SK-MEL-5 (cell line): ENCODE measurements around the gene GLRX2. TPM values are rescaled to one million over a fixed set of nuclear protein-coding genes. Genes with fewer than 3 reads are reported as not detected.

ENCODE experiments used
- DNase-seq: peaks from one replicate; pipeline ENCODE4 v3.0.0-alpha.2; 2016; ENCODE audit warnings: low read depth, low spot score
- in situ Hi-C: cut with HindIII; loops from 2 replicates; pipeline ENCODE4 v1.10.0; 2016; ENCODE audit warnings: low sequenced_read_pairs, high pct_unique_total_duplicates, low pct_unique_long_range_greater_than_20kb
- total RNA-seq: library from RNA; depleted of rRNA; stranded (reverse); fragments of >200 nt; shearing (Covaris generic); gene quantifications from 2 replicates; pipeline ENCODE4 v1.2.3, GENCODE V29; 2014

Gene GLRX2
- total RNA-seq, 1 experiment from 2014 or later, result 36.3 TPM

DNA sequence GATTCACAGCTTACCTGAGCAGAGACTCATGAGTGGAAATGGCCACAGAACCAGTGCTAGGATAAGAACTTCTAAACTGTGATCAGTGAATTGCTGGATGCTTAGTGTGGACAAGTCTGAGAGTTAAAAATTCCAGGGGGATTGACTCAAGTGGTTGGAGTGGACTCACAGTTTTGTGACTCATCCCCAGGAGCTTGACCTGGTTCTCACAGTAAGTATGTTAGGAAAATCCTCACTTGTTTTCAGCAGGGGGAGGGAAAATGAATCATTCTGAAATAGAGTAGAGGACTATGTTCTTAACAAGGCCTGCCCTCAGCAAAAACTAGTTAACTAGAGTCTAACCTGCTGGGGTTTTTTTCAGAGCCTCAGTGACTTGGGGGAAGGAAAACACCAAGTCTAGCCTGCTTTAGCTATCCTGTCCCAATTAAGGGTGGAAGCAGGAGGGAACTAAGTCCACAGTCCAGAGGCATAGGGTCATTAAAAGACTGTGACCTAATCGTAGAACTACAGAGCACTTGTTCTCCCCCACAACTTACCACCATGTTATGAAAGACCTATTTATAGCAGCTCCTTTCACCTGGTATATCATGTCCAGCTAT lies 10.5 kb upstream of the GLRX2 start:
- in situ Hi-C loops, result no loop called here

DNA sequence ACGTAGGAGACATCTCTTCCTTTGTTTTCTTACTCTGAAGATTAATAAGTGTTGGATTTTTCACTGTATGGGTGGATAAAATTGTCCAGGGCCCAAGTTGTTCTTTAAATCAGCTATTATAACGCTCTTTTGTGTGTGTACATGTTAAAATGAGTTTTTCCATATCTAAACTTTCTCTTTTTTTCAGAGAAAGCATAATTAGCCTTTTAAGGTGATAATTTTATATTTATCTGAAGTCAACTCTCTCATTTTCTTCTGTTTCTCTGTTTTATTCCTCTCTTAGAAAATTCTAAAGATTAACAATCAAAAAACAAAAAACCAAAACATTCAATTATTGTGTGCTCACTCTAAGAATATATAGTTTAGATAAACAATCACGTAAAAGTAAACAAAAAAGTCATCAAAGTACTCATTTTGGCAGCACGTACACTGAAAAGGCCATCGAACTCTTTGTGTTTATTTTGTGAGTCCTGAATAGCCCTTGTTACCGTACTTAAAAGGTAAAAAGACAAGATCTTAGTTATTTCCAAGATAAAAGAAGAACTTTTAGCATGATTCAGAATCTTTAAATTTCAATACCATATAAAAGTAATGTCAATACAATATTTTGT lies 9.4 kb upstream of the GLRX2 start:
- in situ Hi-C loops, result no loop called here
- DNase-seq, result no peak

More for the DNA sequence above, 10.5 kb upstream of the GLRX2 start:
- peak; percentile 49 for DNase-seq

DNA sequence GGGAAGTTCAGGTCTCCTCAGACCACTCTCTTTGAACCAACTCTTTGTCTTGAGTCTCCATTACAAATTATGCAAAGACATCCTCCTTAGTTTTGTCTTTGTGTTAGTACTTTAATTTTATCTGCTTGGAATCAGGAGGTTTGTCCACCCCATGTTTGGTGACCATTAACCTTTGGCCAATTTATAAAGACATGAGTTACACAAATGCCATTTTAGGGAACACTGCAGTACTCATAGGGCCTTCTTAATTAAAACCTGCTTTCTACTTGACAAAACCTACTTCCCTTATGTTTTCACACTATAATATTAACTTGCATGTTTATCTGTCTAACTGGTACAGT lies 8.7 kb upstream of the GLRX2 start:
- in situ Hi-C loops, result no loop called here
- no peak for DNase-seq

DNA sequence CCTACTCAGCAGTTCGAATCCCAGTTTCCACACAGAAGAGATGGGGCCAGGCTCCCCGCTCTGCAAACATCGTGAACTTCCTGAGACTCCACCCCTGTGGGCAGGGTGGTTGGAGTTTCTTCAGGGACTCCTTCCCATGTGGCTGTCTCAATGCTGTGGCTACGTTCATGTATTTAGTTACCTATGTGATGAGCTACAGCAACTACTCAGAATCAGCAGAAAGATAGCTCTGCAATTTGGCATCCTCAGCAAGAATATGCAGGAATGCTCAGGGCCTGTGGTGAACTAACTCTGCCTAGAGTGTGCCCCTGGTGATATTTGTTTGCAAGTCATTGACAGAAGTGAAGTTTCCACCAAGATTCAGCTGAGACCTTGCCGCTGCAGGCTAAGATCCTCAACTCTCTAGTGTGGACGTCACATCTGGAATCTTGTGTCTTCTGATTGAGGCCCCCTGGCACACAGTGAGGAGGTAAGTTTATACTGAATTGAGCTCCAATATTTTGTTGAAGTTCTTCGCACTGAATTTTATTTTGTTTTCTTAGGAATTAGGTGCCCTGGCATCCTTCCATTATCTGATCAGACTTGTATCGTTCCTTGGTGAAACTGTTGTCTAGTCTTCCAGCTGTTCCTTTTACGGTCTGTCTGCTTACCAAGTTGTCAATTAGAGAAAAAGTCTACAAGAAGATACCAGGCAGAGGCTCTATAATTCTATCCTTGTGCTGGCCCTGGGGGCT lies 8.2 kb upstream of the GLRX2 start:
- in situ Hi-C loops, result no loop called here
- DNase-seq, result no peak

DNA sequence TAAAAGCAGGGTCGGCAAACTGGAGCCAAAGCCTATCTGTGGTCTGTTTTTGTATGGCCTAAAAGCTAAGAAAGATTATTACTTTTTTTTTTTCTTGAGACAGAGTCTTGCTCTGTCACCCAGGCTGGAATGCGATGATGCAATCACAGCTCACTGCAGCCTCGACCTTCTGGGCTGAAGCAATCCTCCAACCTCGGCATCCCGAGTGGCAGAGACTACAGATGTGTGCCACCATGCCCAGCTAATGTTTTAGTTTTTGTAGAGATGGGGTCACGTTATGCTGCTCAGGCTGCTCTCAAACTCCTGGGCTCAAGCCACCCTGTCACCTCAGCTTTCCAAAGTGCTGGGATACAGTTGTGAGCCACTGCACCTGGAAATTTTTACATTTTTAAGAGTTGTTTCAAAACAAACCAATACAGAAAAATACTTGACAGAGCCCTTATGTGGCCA lies 6.5 kb upstream of the GLRX2 start:
- in situ Hi-C loops, result no loop called here
- DNase-seq, result peak; percentile 76

DNA sequence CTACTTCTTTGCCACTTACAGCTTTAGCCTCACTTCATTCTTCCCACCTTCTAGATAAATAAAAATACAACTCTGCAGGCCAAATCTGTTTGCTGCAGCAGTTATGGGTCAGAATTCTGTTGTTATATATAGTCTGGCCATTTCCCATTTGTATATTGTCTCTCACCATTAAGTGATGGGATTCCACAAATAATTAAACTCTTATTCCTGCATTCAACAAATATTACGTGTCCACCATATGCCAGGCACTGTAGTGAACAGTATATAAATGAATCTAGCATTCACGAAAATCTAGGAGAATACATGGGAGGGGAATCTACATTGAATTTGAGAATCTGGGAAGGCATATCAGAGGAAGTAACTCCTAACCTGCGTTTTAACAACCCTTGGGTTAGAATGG lies 5.7 kb upstream of the GLRX2 start:
- DNase-seq, result no peak
- in situ Hi-C loops, result no loop called here

DNA sequence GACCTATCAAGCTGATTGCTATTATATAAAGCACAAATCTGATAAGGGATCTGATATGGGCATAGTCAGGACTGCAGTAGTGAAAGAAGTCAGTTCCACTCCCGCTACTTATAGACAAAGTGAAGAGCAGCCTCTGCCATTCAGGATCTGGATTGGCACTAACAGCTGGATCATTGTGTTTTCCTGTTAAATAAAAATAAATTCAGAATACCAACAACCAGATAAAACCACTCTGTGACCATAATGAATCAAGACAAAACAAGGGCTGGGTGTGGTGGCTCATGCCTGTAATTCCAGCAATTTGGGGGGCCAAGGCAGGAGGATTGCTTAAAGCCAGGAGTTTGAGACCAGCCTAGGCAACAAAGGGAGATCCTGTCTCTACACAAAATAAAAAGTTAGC lies 5.0 kb upstream of the GLRX2 start:
- in situ Hi-C loops, result no loop called here
- no peak for DNase-seq

DNA sequence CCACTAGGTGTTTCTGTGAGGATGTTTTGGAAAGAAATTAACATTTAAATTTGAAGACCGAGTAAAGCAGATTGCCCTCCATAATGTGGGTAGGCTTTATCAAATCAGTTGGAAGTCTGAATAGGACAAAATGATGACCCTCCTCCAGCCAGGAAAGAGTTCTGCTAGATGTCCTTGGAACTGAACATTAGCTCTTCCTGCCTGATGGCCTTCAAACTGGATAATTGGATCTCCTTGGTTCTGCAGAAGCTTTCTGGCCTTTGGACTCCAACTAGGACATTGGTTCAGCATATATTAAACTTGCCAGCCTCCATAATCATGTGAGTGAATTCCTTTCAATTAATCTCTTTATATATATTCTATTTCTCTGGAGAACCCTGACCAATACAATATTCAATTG lies 4.4 kb upstream of the GLRX2 start:
- in situ Hi-C loops, result no loop called here
- DNase-seq, result no peak

DNA sequence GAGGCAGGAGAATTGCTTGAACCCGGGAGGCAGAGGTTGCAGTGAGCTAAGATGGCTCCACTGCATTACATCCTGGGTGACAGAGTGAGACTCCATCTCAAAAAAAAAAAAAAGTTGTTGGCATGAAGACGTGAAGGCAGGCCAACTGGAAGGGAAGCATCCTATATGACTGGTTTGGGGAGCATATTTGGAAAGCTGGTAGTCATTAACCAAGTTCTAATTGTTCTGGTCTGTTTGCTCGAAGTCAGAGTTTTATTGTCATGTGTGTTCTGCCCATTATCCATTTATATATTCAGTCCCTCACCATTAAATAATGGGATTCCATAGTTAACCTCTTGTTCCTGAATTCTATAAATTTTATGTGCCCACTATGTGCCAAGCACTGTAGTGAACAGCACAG lies 3.3 kb upstream of the GLRX2 start:
- in situ Hi-C loops, result no loop called here
- DNase-seq, result no peak

DNA sequence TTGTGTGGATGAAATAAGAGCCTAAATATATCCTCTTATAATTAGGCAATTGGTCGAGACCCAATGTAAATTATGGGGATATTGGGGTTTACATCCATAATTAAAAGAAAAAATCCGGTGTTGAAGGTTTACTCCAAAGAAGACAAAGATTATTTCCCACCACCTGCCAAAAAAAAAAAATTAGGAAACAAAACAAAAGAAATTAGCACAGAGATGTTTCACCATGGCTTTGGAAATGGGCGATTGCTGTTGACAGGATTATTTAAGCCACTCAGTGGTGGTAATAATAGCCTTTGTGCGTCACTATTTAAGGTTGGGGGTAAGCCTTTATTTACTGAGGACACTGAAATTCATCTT lies 585 bp upstream of the GLRX2 start:
- DNase-seq, result no peak
- in situ Hi-C loops, result no loop called here

DNA sequence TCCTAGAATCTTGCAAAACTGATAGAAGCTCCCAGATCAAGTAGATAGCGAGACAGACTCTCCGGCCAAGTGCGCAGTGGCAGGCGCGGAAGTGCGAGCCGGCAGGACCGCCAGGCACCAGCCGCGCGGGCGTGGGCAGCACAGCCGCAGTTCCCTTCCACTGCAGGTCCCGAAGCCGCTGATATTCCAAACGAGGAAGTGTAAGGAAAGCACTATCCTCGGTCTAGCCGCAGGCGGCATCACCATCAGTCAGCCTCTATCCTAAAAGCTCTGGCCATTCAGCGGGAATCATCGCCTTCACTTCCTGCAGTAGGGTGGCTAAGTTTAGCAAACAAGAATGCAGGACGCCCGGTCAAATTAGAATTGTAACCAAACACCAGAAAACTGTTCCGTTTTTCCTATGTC lies 710 bp downstream of the GLRX2 start:
- in situ Hi-C loops, result no loop called here
- DNase-seq, result peak; percentile 60

DNA sequence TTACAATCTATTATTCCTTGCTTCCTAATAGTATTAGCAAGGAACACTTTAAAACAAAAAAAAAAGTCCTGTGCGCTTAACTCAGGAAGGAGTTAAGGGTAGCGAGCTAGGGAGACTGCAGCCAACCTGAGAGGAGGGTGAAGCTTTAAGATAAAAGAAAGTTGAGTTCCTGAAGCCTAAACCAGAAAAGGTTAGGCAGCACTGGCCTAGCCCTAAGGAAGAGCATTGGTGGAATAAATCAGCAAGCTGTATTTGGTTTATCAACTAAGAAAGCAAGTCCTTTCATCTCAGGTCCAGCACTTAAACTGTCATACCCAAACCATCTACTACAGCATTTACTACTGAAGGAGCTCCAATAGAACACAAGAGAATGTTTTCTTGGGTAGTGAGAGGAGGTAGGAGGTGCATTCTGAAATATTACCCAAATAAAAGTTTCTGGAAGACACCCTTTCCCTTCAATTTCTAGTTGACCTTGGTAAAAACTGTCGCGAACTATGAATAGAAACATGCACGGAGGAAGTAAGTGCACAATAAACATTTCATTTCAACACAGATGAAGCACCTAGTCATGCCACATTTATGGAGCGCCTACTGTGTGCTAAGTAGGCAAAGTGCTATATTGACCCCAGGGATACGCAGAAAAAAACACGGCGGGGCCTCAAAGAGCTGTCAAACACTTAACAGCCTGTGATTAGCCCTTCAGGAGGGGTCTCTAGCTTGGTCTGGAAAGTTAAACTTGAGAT lies 1.3 kb downstream of the GLRX2 start:
- DNase-seq, result no peak
- in situ Hi-C loops, result no loop called here

DNA sequence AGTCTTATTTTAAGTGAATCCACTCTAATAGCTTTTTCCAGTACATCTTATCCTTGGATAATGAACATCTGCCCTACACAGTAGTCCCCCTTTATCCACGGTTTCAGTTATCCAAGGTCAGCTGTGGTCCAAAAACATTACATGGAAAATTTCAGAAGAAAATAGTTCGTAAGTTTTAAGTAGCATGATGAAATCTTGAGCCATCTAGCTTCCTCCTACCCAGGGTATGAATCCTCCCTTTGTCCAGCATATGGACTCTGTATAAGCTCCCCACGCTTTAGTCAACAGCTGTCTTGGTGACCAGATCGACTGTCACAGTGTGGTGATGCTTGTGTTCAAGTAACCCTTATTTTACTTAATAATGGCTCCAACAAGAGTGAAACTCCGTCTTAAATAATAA lies 2.6 kb downstream of the GLRX2 start:
- peak; percentile 17 for DNase-seq
- in situ Hi-C loops, result no loop called here

DNA sequence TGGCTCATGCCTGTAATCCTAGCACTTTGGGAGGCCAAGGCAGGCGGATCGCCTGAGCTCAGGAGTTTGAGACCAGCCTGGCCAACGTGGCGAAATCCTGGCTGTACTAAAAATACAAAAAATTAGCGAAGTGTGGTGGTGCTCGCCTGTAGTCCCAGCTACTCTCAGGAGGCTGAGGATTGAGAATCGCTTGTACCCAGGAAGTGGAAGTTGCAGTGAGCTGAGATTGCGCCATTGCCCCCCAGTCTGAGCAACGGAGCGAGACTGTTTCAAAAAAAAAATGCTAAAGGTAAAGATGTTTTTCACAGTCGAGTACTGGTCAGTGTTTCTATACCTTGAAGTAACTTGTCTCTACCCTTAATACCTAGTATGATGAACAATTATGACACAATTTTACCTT lies 11.1 kb downstream of the GLRX2 start:
- DNase-seq, result no peak
- in situ Hi-C loops, result no loop called here

DNA sequence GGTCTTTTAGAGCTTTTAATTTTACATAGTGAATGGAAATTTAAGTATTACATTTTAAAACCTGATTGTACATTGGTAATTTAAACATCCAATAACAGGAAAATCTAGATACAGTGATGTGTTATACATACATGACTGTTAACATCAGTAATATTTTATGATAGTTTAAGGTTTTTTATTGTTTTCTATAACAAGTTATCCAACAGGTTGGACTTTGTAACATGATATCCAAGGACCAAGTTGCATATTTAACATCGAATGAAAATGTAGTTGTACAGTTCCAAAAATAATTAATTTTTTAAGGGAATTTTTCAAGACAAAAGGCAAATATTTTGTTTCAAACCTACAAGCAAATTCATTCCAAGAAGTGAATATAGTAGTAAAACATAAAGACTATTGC lies 14.3 kb downstream of the GLRX2 start:
- DNase-seq, result no peak
- in situ Hi-C loops, result no loop called here

DNA sequence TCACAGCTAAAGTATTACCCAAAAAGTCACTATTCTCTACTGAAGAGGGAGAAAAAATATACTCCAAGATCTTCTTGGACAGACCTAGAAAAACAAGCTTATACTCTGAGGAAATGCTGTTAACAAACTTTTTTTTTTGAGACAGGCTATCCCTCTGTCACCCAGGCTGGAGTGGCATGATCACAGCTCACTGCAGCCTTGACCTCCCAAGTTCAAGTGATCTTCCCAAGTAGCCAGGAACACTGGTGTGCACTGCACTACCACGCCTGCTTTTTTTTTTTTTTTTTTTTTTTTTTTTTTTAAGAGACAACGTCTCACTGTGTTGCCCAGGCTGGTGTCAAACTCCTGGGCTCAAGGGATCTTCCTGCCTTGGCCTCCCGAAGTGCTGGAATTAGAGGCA lies 17.3 kb downstream of the GLRX2 start:
- no peak for DNase-seq
- in situ Hi-C loops, result no loop called here

DNA sequence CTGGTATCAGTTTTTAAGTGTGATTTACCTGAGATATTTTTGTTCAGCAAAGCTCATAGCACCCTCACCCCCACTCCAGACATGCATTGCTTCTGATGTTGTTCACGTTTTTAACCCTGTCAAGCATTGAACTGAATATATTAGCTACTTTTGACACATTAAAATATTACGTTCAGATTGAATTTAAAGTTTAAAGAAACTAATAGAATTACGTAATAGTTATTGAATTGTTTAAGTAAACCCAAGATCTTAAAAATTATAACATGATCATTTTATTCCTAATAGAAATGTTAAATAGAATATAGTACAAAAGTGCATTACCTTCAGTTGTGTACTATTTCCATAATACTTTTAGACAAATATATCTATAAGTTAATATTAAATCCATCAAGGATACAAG lies 18.9 kb downstream of the GLRX2 start:
- in situ Hi-C loops, result no loop called here

DNA sequence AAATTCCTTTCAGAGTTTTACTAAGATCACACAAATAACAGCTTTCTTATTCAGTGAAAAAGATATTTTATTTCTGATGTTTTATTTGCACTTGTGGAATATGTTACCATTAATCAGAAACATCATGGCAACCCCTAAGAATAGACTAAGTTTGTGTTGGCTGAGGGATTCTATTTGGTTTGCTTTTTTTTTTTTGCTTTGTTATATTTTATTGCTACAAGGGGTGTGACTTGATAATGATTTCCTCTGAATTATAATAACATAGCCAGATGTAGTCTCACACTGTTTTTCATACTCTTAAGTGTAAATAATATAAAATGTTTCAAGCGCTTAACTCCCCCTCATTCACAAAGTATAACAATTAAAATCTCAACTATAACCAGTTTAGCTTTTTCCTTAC lies 20.0 kb downstream of the GLRX2 start:
- in situ Hi-C loops, result no loop called here
- DNase-seq, result no peak

More for the DNA sequence above, 18.9 kb downstream of the GLRX2 start:
- DNase-seq, result no peak
